GM19099 (cell line): ENCODE data around the gene MLST8.
A peak's percentile ranks its signal among the peaks of the same experiment; 100 is the strongest.

ENCODE experiments used
- POLR2A ChIP-seq: IDR thresholded peaks from 3 replicates; pipeline ENCODE4 v1.6.1; 2011; ENCODE audit warnings: low read depth; ENCODE audit not compliant: insufficient read length; ENCODE audit errors: extremely low read depth

The MLST8 gene

DNA sequence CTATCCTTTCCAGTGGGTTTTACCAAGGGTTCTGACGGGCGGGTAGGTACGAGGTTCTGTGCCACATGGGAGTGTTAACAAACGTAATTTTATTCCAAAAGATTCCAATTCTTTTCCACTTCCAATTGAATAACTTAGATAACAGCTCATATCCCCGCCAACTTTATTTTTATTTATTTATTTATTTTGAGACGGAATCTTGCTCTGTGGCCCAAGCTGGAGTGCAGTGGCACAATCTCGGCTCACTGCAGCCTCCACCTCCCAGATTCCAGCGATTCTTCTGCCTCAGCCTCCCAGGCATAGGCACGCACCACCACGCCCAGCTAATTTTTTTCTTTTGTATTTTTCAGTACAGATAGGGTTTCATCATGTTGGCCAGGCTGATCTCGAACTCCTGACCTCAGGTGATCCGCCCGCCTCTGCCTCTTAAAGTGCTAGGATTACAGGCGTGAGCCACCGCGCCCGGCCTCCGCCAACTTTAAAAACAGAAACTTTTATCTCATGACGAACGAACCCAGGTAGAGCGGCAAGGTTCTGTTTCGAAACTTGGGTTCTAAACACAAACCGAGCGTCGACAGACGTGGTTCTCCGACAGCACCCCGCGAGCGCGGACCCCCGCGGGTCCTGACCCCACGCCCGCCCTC, 45.5 kb downstream of the MLST8 start:
- TF ChIP-seq POLR2A: no peak

DNA sequence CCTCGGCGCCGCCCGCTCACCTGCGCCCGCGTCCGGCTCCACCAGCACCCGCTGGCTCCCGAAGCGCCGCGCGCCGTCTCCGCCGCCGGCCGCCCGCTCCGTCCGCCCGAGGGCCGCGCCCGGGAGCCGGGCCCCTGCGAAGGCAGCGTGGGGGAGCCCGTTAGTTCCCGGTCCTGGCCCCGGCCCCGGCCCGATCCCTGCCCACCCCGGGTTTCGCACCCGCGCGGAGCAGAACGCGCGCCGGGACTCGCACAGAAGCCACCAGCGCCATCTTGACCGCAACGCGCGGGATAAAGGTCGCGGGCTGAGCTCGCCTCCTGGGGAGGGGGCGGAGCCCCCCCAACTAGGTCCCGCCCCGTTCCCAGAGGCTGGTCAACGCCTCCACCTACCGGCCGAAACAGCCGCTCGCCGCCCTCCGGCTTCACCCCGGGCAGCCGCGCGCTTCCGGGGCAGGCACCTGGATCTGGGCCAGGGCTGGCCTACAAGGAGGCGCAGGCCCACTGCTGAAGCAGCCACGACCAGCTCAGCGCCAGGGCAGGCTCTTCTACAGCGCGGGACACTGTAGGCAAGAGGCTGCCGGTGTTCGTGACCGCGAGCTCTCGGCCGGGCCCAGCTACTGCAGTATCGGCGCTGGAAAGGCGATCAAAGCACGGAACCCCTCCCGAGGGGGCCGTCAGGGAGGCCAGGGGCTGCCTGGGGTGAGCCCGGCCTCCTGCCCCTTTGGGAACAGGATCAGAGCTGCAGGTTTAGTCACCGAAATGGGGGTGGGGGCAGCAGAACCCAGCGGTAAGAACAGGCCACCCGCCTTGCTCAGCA, 46.2 kb downstream of the MLST8 start, which contains the start of gene ECI1:
ECI1 (minus strand) TSS at position 292 of the 816 bp plus-strand sequence; CDS start at position 271, 21 bp downstream.
- TF ChIP-seq POLR2A: peak; percentile 92

DNA sequence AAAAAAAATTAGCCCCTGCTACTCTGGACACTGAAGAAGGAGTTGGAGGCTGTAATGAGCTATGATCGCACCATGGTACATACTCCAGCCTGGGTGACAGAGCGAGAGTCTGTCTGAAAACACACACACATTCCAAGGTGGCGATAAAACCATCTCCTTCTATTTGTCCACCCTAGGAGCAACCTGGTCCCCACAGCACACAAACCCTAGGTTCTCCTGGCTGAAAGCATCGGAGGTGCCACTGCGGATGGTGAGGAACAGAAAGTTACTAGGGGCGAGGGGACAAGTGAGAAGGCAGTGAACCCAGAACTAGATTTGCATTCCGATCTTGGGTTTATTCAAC, 47.5 kb downstream of the MLST8 start:
- no peak for TF ChIP-seq POLR2A

DNA sequence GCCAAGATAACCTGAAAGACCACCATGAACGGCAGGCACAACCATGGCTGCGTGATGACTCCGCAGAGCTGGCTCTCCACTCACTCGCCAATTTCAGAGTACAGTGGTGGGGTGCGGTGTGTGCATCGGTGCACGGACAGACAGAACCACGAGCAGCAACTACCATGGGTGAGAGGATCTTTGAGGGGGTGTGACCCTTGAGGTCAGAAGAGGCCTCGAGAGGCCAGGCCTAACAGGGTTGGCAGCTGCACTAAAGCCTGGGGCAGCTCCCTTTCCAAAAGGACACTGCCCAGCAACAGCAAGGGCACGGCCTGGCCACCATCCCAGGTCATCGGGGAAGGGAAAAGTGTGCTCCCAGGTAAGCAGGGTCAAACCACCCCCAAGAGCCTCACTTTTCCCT, 48.0 kb downstream of the MLST8 start:
- no peak for TF ChIP-seq POLR2A

- no peak for TF ChIP-seq POLR2A
Measured at GRCh38 chr16:2256531-2257140, 51.4 kb downstream of the MLST8 start.

DNA sequence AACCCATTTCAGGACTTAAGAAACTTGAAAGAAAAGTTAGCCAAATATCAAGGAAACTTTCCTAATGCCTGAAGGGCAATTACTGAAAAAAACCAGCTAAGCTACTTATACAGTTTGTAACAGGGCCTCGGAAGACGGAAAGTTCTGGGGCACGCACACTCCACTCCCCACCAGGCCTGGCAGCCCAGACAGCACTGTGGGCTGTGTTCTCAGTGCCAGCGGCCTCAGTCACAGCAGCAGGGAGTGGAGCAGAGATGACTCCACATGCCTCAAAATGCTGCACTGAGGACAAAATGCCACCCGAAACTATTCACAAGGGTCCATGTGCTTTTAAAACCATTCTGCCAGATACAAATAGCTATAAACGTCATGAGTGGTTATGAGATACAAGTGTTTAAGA, 52.5 kb downstream of the MLST8 start:
- no peak for TF ChIP-seq POLR2A
